GOT3 (cell line): Measurements from ENCODE around the gene ATP8A2.

Experiments
- DNase-seq: peaks from one replicate; lab custom pipeline; 2025; ENCODE audit warnings: mixed read lengths; lab: John Stamatoyannopoulos, UW

Gene ATP8A2

DNA sequence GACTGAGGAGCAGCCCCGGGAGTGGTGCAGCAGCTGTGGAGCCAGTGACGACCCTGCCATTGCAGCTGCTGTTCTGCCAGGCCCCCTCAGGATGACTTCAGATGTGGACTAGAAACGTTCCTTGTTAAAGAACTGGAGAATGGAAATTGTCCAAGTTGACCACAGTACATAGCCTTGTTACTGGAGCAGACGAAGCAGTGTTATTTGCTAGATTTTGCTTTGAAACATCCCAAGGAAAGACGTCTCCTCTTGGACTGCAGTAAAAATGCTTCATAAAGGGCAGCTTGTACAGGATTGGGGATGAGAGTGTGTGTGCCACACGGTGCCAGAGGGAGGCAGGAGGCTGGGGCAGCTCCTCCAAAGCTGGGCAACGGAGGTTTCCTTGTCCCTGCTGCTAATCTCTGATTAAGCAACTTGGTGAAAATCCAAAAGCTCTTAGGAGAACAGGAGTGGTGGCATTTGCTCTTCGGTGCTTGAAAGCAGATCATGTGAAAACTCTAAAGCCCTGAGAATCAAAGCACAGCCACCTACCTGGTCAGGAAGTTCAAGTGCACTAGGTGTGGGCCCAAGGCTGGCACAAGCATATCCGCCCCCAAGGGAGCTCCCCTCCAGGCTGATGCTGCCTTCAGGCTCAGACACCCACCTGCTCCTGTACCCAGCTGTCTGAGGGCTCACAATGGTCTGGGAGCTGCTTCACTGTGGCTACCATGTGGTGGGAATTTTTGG is 645.6 kb downstream of the ATP8A2 start:
- DNase-seq: no peak

DNA sequence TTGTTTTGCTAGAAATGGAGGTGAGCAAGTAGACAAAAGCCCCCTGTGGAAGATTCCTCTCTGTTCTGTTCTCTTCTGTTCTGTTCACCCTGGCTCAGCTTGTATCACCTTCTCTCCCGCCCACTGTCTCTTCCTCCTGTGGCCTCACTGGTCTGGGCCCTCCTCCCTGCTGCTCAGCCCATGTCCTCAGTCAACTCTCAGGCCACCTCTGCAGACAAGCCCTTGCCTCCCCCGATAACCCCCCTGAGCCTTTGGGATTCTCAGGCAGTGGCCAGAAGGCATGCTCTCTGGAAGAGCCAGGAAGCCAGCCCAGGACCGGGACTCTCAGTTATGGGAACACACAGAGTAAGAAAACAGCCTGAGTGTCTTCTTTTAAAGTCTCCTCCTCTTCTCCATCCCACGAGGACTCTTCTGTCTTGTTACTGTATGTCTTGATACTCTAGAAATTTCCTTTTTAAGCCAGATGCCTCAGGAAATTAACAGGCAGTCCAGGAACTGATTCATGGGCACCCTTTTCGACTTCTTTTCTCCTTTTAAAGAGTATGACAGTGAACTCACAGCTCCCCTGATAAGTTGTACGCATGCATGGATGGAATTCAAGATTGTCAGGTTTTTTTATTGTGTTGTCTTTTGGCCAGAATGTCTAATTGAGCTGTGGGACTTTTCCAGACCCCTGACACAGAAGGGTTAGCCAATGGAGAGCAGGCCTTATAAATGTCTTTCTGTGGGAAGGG is 646.3 kb downstream of the ATP8A2 start:
- DNase-seq: no peak

DNA sequence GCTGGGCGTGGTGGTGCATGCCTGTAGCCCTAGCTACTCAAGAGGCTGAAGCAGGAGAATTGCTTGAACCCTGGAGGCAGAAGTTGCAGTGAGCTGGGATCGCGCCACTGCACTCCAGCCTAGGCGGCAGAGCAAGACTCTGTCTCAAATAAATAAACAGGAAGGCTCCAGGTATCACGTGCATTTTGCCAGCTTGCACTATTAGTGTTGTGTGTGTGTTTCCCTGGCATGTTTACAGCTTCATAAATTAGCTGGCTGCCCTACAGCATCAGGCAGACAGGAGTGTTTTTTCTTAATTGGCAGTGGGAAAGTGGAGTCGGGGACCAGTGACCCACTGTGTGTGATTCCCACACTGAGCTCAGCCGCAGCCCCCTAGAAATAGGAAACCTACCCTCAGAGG is 647.5 kb downstream of the ATP8A2 start:
- no peak for DNase-seq

DNA sequence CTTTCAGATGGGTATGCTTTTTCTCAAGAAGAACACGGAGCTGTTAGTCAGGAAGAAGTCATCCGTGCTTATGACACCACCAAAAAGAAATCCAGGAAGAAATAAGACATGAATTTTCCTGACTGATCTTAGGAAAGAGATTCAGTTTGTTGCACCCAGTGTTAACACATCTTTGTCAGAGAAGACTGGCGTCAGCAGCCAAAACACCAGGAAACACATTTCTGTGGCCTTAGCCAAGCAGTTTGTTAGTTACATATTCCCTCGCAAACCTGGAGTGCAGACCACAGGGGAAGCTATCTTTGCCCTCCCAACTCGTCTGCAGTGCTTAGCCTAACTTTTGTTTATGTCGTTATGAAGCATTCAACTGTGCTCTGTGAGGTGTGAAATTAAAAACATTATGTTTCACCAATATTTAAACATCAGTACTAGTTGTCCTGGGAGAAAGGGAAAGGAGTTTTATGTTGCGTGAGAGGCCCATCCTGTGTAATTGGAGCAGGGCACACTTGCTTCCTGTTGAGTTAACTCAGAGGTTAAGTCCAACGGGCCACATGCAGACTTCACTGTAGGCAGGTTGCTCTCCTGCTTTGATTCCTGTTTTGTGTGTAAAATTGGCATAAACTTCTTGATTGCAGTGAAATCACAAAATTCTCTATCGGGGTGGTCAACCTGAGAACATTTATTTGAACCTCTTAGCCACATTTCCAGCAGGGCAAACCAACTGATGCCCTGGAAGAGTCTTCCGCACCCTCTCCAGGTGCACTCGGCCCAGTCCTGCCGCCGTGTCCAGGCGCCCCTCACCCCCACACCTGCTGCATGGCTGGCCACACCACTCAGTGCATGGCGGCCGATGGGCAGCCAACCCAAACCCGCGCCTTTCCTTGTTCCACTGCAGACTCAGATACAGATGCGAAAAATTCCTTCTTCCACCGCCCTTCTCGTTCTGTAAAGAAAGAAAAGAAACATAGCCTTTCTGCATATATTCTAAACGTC is 648.4 kb downstream of the ATP8A2 start:
- peak; percentile 17 for DNase-seq

DNA sequence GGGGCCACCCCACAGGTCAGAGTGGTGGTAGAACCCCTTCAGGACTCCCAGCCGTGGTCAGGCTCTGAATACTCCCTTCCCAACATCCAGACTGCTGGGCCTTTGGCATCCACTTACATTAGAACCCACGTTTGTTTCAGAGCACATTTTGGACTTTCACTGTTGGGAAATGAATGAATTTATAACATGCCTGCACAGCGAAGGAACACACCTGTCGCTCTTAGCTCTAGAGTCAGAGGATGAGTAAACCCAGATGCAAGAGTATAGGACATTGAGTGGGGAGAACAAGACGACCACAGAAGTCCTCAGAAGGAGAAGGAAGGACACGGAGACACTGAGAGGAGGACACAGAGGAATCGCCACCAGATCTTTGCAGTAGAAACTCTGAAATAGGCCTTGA is 649.1 kb downstream of the ATP8A2 start:
- no peak for DNase-seq

DNA sequence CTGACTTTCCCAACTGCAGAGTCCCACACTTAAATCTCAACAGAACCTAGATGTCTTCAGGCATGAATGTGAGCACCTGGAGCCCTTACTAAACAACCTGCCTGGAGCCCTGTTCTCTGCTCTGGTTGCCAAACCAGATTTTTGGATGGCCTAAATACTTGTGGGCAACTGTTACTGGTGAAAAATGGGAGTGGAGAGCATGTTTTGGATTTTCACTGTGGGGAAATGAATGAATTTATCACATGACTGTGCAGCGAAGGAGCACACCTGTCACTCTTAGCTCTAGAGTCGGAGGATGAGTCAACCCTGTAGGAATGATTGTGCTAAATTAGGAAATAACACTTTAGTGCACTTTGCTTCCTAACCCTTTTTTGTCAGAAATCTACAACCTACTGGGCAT is 649.7 kb downstream of the ATP8A2 start:
- no peak for DNase-seq

DNA sequence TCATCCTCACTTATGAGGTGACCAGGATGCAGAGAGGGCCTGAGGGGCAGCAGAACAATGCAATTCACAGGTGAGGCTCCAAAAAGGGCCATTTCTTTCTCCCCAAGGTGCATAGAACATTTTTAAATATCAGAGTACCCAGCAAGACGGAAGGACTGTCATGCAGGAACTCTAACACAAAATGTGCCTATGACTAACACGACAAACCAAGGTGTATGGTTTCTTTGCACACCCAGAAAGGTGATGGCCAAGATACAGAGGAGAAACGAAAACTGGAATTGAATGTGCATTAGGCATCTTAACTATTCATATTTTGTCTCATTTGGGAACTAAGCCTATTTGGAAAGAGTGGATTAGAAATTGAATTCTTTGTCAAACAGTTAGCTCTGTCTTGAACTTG is 650.2 kb downstream of the ATP8A2 start:
- no peak for DNase-seq

DNA sequence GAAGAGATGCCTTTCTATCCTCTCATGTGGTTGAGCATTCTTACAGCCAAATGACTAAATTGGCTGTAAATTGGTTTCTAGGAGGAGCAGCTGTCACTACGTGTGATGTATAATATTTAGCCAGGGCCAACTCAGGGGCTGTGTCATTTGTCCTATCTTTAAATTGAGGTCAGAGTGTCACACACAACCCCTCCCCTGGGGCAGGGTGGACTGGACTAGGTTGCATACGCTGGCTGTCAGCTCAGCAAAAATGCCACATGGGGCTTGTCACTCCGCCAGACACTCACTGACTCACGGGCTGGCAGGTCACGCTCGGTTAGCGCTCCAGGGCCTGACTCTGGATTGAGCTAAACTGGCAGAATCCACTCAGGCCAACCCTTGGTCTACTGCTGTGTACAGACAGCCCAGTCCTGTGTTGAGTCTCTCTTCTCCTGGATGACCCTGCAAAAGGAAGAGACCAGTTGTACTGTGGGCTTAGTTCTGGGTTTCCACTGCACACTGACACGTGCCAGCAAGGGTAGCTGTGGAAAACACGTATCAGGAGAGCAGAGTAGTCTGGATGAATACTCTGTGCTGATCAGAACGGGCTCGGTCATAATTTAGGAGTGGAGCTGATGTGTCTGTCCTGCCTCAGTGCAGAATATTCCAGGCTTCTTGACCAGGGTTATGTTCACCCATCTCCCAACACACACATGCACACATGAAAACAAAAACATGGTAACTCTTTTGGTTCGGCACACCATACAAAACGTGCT is 650.9 kb downstream of the ATP8A2 start:
- DNase-seq: peak; percentile 43

DNA sequence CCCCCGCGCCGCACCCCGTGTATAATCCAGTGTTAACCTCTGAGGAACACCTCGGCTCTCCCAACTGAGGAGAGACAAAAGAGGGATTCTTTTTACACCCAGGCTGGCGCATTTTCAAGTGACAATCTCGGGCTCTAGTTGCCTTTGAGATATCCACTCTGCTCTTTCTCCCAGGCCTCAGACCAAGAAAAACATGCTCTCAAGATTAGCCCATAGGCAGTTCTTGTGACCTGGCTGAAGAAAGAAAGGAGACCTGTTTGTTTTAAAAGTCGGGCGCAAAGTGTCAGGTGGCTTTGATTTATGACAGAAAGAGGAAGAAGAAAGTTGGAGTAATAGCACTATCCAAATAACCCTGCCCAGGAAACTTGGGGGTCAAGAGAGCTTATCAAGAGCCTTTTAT is 652.8 kb downstream of the ATP8A2 start:
- no peak for DNase-seq

DNA sequence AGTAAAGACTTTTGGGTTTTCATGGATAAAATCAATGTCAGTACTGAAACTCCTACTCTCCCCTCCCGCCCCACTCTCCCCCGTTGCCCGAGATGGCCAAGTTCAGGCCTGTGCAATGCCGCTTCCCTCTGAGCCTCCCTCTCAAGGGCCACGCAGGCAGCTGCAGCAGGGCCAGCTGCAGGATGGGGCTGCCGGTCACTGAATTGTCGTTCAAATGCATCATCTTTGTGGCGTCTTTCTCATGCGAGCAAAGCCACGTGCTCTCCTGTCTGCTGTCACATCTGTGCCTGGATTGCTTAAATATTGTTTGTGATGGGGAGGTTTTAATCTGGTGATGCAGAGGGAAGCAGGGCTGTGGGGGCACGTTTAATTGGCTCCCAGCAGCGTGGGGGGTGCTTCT is 653.4 kb downstream of the ATP8A2 start:
- DNase-seq: no peak

DNA sequence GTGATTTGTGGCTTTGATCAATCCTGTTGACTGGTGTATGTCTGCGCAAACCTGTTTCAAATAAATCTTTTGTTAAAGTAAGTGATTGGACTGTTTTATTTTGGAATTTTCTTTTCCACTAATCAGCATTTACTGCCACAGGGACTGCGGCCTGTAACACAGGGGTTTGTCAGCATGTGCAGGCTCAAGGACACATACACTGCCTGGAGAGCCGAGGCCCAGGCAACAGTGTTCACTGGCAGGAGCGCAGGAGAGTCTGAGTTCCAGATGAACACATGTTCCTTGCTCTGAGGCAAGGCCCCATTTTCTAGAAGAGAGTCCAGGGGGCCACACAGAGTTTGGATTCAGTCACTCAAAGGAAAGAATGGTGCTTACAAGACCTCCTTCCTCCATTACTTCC is 654.0 kb downstream of the ATP8A2 start:
- DNase-seq: no peak

DNA sequence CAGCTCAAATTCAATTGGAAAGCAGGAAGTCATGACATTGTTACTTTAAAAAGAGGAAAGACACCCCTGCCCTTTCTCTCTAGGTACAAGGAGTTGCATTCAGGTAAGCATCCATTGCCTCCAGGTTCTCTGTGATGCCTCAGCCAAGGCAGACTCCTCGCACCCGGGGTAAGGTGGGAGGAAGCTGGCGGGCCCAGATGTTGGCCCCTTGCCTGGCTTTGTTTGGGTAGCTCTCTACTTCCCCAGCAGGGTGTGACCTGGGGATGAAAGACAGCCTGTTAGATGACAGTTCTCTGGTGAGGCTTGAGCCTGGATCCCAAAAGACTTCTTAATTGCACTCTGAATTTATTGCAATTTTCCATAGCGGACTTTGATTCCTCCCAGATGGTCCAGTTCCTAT is 654.4 kb downstream of the ATP8A2 start:
- no peak for DNase-seq

DNA sequence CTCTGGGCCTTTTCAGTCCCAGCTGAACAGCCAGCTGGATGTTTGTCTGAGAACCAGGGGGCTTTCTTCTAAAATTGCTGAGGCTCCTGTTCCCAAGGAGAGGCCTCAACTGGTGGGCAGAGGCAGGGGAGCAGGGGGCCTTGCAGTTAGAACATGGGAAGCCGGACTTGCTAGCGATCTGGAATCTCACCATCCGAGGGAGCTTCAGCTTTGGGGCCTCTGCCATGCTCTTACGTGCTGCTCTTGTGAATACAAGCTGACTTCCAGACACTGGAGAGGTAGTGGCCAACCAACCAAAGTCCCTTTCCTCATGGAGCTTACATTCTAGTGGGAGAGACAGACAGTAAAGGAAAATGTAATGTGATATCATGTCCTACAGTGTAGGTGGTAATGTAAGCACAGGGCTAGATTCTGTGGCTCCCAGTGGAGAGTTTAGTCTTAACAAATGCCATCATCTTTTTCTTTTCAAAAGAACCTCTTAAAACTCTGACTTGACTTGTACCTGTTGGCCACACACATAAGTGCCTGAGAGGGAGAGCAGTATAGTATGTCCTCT is 657.9 kb downstream of the ATP8A2 start:
- no peak for DNase-seq

DNA sequence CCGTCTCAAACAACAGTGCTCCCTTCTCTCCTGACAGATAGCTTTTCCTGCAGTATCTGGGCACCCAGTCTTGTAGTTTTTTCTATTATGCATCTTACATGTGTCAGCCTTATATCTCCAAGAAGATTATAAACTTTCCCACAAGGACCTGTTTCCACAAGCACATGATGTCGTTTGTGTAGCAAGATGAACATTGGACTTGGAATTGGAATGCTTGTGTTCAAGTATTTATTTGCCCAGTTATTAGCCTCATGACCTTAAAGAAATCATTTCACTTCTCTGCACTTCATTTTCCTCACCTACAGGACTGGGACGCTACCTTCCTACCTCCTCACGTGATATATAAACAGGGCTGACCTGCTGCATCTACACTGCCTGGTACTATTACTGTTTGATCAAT is 658.6 kb downstream of the ATP8A2 start:
- no peak for DNase-seq

DNA sequence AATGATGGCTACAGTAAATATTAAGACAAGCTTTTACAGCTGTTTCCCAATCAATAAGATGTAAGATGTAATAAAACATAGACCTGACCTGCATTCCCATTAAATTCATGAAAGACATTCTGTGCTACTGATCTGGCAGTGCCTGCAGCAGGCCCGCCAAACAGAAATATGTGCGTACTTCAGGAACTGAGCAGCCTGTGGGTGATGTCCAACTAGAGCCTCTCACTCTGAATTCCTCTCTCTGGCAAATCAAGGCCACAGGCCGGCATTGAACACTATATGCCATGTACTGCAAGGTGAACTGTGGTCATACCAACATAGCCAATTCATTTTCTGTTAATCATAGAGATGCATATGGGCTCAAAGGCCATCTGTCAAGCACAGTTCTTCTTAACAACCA is 662.2 kb downstream of the ATP8A2 start:
- DNase-seq: no peak

DNA sequence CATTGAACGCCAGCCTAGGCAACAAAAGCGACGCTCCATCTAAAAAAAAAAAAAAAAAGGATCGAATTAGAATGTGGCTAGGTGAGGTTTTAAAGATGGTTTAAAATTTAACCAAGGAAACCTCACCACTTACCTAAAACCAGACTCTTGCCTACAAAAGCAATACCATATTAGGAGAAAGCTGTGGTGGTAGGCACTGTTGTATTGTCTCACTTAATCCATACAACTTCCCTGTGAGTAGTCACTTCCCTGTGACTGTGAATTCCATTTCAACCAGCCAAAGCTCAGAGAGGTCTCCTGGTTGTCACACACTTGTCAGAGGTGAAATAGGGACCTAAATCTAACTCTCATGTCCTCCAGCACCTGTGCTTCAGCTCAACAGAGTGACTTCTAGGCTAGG is 664.6 kb downstream of the ATP8A2 start:
- no peak for DNase-seq

DNA sequence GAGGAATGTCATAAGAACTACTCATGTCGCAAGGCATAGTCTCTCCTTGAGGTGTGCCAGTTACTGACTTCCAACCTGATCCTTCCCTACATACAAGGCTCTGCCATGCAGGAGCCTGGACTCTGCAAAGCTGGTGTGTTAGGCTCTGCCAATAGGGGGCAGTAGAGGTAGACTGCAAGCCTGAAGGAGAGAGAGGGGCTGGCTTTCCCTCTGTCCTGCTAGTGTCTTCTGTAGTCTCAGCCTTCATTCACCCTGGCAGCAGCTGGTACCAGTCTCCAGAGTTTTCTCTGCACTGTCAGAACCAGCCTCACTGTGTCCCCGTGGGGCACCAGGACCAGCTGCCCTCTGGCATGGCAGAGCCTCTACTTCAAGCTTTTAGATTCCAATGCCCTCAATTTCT is 665.5 kb downstream of the ATP8A2 start:
- DNase-seq: no peak

DNA sequence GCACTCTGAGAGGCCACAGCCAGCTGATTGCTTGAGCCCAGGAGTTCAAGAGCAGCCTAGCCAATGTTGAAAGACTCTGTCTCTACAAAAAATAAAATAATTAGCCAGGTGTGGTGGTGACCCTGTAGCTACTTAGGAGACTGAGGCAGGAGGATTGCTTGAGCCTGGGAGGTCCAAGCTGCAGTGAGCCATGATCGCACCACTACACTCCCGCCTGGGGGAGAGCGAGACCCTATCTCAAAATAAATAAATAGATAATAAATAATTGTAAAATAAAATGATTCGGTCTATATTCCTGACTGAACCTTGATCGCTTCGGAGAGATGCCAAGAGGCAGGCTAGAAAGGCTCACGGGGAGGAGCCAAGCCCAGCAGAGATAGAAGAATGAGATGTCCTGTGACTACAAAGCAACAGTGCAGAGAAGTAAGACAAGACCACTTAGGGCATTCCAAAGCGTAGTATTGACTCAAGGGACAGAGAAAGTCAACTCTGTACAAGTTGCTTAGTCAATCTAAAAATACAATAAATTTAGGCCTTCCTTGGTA is 667.2 kb downstream of the ATP8A2 start:
- no peak for DNase-seq

DNA sequence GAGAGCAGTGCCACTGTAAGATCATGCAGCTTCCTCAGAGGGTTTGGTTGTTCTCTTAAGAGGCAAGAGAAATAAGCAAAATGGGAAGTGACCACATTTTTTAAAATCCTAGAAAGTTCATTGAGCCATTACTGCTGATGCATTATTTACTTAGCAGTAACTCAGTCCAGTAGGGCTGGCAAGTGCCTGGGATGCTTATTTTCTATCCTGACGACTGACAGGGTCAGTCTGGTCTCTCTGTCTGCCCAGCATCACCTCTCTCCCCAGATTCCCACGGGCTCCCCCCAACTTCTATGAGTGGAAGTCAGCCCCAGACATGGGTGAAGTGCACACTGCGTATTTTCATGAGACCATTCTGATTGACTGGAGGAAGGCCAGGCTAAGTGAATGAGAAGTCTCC is 669.7 kb downstream of the ATP8A2 start:
- no peak for DNase-seq

DNA sequence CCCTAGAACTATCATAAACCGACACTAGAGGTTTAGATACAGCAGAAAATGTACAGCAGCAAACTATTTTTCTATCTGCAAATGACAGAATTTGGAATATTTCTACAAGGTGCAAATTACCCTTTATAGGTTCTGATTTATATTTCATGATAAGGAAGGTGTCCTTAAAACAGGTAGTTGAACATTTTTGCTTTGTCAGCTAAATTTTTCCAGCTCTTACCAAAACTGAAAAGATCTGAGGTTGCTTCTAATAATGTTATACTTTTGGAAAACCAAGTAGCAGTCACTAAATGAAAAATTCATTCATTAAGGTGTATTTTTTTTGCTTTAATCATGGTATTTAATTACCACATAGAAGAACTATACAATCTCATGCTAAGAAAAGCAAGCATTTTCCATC is 671.0 kb downstream of the ATP8A2 start:
- DNase-seq: no peak

DNA sequence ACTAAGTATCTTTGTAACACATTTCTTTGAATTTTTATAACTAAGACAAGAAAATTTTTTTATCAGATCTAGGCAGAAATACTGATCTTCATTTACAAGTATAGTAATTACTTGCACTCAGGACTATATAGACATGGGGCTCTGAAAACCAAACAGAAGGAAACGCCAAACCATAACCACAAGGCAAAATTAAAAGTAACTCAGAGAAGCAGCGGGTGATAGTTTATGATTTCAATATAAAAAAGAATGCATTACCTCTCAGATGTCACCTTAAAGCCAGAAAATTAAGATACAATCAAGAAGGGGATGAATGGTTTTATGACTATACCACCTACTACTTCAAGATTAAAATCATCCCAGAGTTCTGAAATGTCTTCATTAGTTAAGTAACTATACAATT is 673.4 kb downstream of the ATP8A2 start:
- DNase-seq: no peak
